Loucy (cell line): ENCODE data around the gene HELLS.

ENCODE experiments used
- H2AFZ ChIP-seq: fragments of 200-600 bp; sonication (generic); 2 replicates; pipeline ENCODE4 v1.6.0; 2016; ENCODE audit warnings: antibody characterized with exemption, mild to moderate bottlenecking, low read length, moderate library complexity
- H3F3A ChIP-seq: fragments of 200-600 bp; 2 replicates; pipeline ENCODE4 v1.6.0; 2016; ENCODE audit warnings: antibody characterized with exemption, low read depth, mild to moderate bottlenecking
- H3K27me3 ChIP-seq: fragments of 200-600 bp; sonication (generic); 2 replicates; pipeline ENCODE4 v1.6.1; 2014; ENCODE audit warnings: low read length, mild to moderate bottlenecking; ENCODE audit not compliant: insufficient read depth, poor library complexity, severe bottlenecking
- H3K36me3 ChIP-seq: fragments of 200-600 bp; sonication (generic); 2 replicates; pipeline ENCODE4 v1.6.1; 2016; ENCODE audit warnings: low read length; ENCODE audit not compliant: insufficient read depth
- H3K4me1 ChIP-seq: fragments of 200-600 bp; sonication (generic); 2 replicates; pipeline ENCODE4 v1.5.1; 2014; ENCODE audit warnings: low read length, mild to moderate bottlenecking; ENCODE audit not compliant: insufficient read depth, poor library complexity, severe bottlenecking
- H3K4me2 ChIP-seq: fragments of 200-600 bp; sonication (generic); 2 replicates; pipeline ENCODE4 v1.6.0; 2014; ENCODE audit warnings: antibody characterized with exemption, low read length, low read depth, mild to moderate bottlenecking; ENCODE audit not compliant: poor library complexity, severe bottlenecking
- H3K4me3 ChIP-seq: fragments of 200-600 bp; sonication (generic); 2 replicates; pipeline ENCODE4 v1.5.1; 2014; ENCODE audit warnings: low read length, mild to moderate bottlenecking, mixed read lengths; ENCODE audit not compliant: poor library complexity, severe bottlenecking
- H3K79me2 ChIP-seq: fragments of 200-600 bp; sonication (generic); 2 replicates; pipeline ENCODE4 v1.6.1; 2014; ENCODE audit warnings: low read length; ENCODE audit not compliant: insufficient read depth
- H3K9ac ChIP-seq: fragments of 200-600 bp; sonication (generic); 2 replicates; pipeline ENCODE4 v1.6.0; 2014; ENCODE audit warnings: mild to moderate bottlenecking, low read depth, low read length, moderate library complexity; ENCODE audit not compliant: poor library complexity, severe bottlenecking
- H3K9me2 ChIP-seq: fragments of 200-600 bp; sonication (generic); replicated peaks from 2 replicates; pipeline ENCODE4 v1.6.1; 2016; ENCODE audit warnings: low read depth, low read length, mixed read lengths
- H3K9me3 ChIP-seq: fragments of 200-600 bp; sonication (generic); 2 replicates; pipeline ENCODE4 v1.6.1; 2014; ENCODE audit warnings: mild to moderate bottlenecking, antibody characterized with exemption, low read length, low read depth; ENCODE audit not compliant: insufficient read depth
- H4K20me1 ChIP-seq: fragments of 200-600 bp; sonication (generic); 2 replicates; pipeline ENCODE4 v1.6.0; 2014; ENCODE audit warnings: antibody characterized with exemption, low read length, mild to moderate bottlenecking; ENCODE audit not compliant: insufficient read depth, poor library complexity, severe bottlenecking
- CTCF ChIP-seq: fragments of 200-600 bp; sonication (generic); conservative IDR thresholded peaks from 2 replicates; pipeline ENCODE4 v1.5.1; 2014; ENCODE audit warnings: mild to moderate bottlenecking, antibody characterized with exemption, low read length
- EZH2phosphoT487 ChIP-seq: fragments of 200-600 bp; IDR thresholded peaks from 2 replicates; pipeline ENCODE4 v1.6.1; 2018; ENCODE audit warnings: antibody characterized with exemption, mild to moderate bottlenecking, moderate library complexity, borderline replicate concordance

Gene HELLS

GRCh38 chr10:94545391-94546048, at the start of gene HELLS:
Gene HELLS, plus strand, starts transcription at chr10:94545788. Its CDS starts 134 bp downstream, at chr10:94545922.
- peak within 1 kb of the TSS; percentile 100 for H2AFZ ChIP-seq
- no peaks in the 10 kb centered on the region for H3K27me3 ChIP-seq
- H3K36me3 ChIP-seq = no peaks in the 10 kb centered on the region
- H3K9me2 ChIP-seq = no peaks in the 10 kb centered on the region
- H3K4me2 ChIP-seq = peak within 1 kb of the TSS; percentile 86
- H3K4me3 ChIP-seq = peak within 1 kb of the TSS; percentile 84
- H3K9me3 ChIP-seq = no peaks in the 10 kb centered on the region
- no peaks in the 10 kb centered on the region for H3F3A ChIP-seq
- TF ChIP-seq EZH2phosphoT487 (no peak), CTCF (no peak)
- H4K20me1 ChIP-seq = peaks cover 26% of the 10 kb centered on the region
- peaks cover 47% of the 10 kb centered on the region for H3K79me2 ChIP-seq
- peaks cover 35% of the 10 kb centered on the region for H3K4me1 ChIP-seq
- H3K9ac ChIP-seq = peak within 1 kb of the TSS; percentile 91

- Histone ChIP-seq H3K4me1 (no peaks in the 10 kb centered on the region), H3K27me3 (no peaks in the 10 kb centered on the region), H2AFZ (no peak overlapping the region), H3K4me2 (no peak overlapping the region), H3K79me2 (no peaks in the 10 kb centered on the region), H4K20me1 (no peaks in the 10 kb centered on the region), H3K9me3 (no peaks in the 10 kb centered on the region), H3K4me3 (no peak overlapping the region), H3K9me2 (no peaks in the 10 kb centered on the region), H3K9ac (no peak overlapping the region), H3K36me3 (no peaks in the 10 kb centered on the region), H3F3A (no peaks in the 10 kb centered on the region)
- TF ChIP-seq EZH2phosphoT487 (no peak), CTCF (no peak)
These were observed 49.6 kb upstream of the HELLS start for GRCh38 chr10:94496010-94496409.

GRCh38 chr10:94496646-94497045, 48.9 kb upstream of the HELLS start:
- H3K9me2 ChIP-seq = no peaks in the 10 kb centered on the region
- no peaks in the 10 kb centered on the region for H3K9me3 ChIP-seq
- no peaks in the 10 kb centered on the region for H4K20me1 ChIP-seq
- H3K79me2 ChIP-seq = no peaks in the 10 kb centered on the region
- no peaks in the 10 kb centered on the region for H3K27me3 ChIP-seq
- H3K4me3 ChIP-seq = no peak overlapping the region
- no peaks in the 10 kb centered on the region for H3K36me3 ChIP-seq
- TF ChIP-seq EZH2phosphoT487 = no peak
- no peak for TF ChIP-seq CTCF
- no peaks in the 10 kb centered on the region for H3F3A ChIP-seq
- no peaks in the 10 kb centered on the region for H3K4me1 ChIP-seq
- H2AFZ ChIP-seq = no peak overlapping the region
- H3K9ac ChIP-seq = no peak overlapping the region
- H3K4me2 ChIP-seq = no peak overlapping the region
